DMS79 (cell line): Measurements from ENCODE around the gene SERPINA4.
"Not testable (repeated sequence)": the region's sequence is repeated elsewhere in the genome, so short reads cannot be mapped to it uniquely, and the experiment has no call there.

Source experiments
- DNase-seq: peaks from one replicate; lab custom pipeline; 2025; lab: John Stamatoyannopoulos, UW

SERPINA4 gene

DNA sequence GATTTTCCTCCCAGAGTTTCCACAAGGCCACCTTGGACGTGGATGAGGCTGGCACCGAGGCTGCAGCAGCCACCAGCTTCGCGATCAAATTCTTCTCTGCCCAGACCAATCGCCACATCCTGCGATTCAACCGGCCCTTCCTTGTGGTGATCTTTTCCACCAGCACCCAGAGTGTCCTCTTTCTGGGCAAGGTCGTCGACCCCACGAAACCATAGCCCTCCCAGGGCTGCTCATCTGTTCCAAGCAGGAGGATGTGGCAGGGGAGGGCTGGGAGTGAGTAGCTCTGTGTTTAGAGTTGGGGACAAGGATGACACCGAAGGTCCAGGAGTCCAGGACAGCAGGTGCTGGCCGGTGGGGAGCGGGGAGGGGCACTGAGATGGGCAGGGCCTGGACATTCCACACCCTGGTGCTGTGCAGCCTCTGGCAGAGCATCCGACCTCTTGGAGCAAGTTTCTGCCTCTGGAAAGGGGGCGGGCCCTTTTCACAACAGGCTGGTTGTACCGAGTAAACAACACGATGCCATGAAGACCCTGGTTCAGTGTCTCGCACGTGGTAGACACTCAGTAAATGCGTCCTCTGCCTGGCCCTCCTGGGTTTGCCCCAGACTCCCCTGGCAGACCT is 8.2 kb downstream of the SERPINA4 start:
- no peak for DNase-seq

DNA sequence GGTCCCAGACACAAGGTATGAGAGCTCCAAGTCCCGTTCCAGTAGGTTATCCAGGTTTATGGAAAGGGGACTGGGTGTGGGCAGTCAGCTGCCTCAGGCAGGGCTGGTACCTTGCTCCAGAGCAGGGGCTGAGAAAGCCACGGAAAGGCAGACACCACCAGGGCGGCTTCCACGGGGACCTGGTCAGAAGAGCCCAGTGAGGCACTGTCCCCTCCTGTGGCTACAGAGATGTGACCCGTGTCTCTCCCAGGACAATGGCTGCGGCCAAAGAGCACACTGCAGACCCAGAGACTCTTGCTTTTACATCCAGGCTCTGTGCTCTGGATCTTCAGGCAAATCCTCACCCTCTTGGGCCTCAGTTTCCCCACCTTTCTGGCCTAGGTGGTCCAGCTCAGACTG is 8.8 kb downstream of the SERPINA4 start:
- no peak for DNase-seq

DNA sequence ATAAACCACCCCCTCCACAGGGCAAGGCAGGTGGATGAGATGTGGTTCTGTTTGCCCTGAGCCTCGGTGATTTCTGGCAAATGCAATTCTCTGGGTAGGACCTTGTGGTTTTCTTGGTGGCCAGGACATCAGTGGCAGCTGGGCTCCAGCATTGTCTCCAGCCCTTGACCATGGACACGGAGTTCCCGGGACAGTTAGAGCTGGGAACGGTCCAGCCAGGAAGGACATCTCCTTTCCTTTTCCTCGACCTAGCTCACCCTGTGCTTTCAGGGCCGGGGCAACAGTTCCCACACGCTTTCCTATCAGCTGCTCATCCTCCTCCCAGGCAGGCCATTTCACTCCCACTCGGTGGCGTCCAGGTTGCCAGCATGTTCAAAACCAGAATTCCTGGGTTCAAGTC is 9.2 kb downstream of the SERPINA4 start:
- no peak for DNase-seq

GRCh38 chr14:94571395-94571794 is 10.2 kb downstream of the SERPINA4 start:
- DNase-seq, result no peak

- no peak for DNase-seq
Observed at GRCh38 chr14:94571950-94572349, 10.7 kb downstream of the SERPINA4 start.

DNA sequence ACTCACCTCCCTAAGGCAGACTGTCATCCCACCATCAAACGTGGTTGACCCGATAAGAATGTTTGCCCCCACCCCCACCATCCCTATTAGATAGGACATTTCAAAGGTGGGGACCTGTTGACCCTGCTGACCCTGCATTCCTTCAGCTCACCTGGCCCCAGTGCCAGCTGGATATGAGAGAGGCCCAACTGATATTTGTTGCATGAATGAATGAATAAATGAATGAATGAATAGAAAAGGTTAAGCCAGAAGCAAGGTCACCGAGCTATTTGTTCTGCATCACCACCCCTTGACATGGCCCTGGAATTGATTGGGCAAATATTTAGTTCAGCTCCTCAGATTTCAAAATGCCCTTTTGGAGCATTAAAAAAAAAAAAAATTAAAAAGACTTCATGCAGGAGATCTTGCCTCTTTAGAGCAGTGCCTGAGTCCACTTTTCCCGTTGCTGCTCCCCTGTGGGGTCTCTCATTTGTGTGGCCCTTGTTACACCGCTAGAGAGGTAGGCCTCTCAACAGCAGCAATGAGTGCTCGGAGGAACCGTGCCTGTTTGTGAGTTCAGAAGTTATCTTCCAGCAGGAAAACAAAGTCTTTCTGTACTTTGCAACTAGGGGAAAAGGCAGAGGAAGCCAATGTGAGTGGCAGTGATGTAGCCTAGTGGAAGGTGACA is 11.5 kb downstream of the SERPINA4 start:
- DNase-seq, result no peak

GRCh38 chr14:94573475-94574277 is 12.4 kb downstream of the SERPINA4 start:
- DNase-seq, result no peak

- DNase-seq, result no peak
Observed at GRCh38 chr14:94574336-94574735, 13.1 kb downstream of the SERPINA4 start.

GRCh38 chr14:94575730-94576585 is 14.7 kb downstream of the SERPINA4 start:
- DNase-seq, result no peak

DNA sequence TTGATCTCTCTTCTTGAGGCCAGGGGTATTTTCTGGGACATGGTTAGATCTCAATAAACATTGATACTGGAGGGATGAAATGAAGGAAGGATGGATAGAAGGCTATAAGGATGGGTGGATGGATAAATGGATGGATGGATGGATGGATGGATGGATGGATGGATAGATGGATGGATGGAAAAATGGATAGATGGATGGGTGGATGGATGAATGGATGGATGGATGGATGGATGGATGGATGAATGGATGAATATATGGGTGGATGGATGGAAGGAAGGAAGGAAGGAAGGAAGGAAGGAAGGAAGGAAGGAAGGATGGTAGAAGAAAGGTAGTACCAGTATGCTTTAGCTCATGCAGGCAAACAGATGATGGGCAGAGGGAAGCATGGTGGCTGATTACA is 16.2 kb downstream of the SERPINA4 start:
- not testable (repeated sequence) for DNase-seq

- no peak for DNase-seq
Observed at GRCh38 chr14:94578712-94579111, 17.5 kb downstream of the SERPINA4 start.

DNA sequence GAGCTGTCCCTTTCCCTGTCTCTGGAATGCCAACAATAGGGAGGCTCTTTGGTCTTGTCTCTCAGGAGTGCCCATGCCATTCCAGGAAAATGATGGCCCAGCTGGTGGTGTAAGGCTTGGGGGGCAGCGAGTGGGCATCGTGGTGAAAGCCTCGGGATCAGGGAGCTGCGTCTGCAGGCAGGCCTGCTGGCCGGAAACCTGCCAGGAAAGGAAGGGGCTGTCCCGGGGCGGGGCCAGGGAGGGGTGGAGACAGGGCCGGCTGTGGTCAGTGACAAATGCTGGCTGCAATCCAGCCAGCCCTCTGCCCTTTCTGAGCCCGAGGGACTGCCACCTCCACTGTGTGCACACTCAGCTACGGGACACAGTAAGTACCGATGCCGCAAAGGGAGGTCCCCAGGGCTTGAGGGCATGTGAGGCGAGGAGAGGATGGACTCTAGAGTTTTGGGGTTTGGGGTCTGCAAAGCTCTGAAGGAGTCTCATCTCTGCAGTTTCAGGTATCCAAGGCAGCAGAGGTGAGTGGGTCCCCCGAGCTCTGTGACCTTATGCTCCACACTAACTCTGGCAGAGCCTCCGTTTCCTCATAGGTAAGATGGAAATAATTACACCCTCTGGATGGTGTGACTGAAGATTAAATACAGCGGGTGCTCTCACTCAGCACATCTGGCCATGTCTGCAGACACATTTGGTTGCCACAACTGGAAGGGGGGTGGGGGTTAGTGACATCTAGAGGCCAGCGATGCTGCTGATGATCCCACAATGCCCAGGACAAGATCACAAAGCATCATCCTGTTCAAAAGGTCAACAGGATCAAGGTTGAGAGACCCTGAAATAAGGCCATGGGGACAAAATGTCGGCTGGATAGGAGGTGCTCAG is 20.1 kb downstream of the SERPINA4 start, which contains the start of gene SERPINA5:
Gene SERPINA5 (plus strand): TSS at position 300 of the 873 bp plus-strand sequence. CDS start 5,937 bp downstream, outside the sequence.
- DNase-seq, result no peak

GRCh38 chr14:94582199-94582750 is 21.0 kb downstream of the SERPINA4 start:
- DNase-seq, result no peak

DNA sequence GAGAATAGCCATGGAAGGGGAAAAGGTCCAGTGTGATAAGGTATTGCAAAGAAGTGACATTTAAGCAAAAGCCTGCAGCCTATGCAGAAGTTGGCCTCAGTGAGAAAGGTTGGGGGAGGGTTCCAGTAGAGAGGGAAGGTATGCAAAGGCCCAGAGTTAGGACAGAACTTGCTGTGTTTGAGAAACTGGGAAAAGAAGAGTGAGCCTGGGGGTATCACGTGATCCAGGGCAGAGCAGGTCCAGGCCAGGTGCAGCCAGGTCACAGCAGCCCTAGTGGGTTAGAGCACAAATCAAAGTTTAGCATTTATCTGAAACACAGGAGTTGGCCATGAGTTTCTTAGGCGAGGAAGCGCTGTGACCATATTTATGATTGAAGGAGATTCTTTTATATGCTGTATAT is 21.6 kb downstream of the SERPINA4 start:
- DNase-seq, result no peak

- no peak for DNase-seq
Observed at GRCh38 chr14:94583557-94583956, 22.3 kb downstream of the SERPINA4 start.

- no peak for DNase-seq
Observed at GRCh38 chr14:94584591-94585280, 23.5 kb downstream of the SERPINA4 start.

GRCh38 chr14:94586635-94587034 is 25.4 kb downstream of the SERPINA4 start:
- no peak for DNase-seq

DNA sequence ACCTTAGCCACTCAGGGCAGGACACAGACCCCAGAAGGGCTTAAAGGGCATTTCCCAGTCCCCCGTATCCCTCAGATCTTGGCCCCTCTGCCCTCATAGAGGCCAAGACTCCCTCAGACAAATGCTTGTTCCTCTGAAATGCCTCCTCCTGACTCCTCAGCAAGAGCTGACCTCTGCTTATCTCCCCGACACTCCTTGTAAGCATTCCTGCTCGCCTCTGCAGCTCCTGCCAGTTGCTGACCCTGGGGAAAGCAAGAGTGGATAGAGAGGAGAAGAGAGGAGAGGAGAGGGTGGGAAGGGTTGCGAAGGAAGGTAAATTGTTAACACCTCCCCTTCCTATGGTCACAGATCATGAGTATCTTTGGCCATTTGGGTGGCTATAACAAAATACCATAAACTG is 27.1 kb downstream of the SERPINA4 start:
- no peak for DNase-seq

DNA sequence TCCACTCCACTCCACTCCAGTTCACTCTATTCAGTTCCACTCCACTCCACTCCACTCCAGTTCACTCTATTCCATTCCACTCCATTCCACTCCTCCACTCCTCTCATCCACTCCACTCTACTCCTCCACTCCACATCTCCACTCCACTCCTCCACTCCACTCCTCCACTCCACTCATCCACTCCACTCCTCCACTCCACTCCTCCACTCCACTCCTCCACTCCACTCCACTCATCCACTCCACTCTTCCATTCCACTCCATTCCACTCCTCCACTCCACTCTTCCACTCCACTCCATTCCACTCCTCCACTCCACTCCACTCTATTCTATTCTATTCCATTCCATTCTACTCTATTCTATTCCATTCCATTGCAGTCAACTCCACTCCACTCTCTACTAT is 29.8 kb downstream of the SERPINA4 start:
- DNase-seq, result no peak

DNA sequence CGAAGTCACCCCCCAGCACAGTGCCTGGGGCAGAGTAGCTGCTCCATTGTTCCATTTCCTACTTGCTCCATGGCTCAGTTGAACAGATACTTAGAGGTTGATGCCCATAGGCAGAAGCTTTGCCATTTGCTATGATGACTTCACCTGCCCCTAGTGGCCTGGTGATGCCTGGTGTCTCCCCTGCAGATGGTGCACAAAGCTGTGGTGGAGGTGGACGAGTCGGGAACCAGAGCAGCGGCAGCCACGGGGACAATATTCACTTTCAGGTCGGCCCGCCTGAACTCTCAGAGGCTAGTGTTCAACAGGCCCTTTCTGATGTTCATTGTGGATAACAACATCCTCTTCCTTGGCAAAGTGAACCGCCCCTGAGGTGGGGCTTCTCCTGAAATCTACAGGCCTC is 30.6 kb downstream of the SERPINA4 start:
- no peak for DNase-seq
